ENCODE measurements around the gene KIZ. TPM values are rescaled to one million over a fixed set of nuclear protein-coding genes. Genes with fewer than 3 reads are reported as not detected.
A peak's percentile ranks its signal among the peaks of the same experiment; 100 is the strongest.

KIZ gene
- total RNA-seq, 1 donor from 2014 or later, result 60.0 TPM

DNA sequence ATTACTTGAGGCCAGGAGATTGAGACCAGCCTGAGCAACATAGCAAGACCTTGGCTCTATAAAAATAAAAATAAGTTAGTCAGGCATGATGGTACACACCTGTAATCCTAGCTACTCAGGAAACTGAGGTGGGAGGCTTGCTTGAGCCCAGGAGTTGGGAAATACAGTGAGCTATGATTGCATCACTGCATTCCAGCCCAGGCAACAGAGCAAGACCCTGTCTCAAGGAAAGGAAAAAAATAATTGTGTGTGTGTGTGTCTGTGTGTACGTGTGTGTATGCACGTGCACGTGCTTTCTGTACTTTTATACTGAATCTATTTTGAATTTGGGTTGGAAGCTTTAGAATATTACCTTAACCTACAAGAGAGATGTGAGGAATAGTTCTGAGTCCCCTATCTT lies 58.9 kb downstream of the KIZ start:
- no peak overlapping the region for H2AFZ ChIP-seq (replicated peaks)
- H3F3A ChIP-seq (ENCODE audit: low read depth), result peaks cover 19% of the 10 kb centered on the region
- H3K79me2 ChIP-seq (ENCODE audit: low read depth), result no peaks in the 10 kb centered on the region
- H3K4me1 ChIP-seq, result peaks cover 45% of the 10 kb centered on the region
- H3K36me3 Mint-ChIP-seq, result peaks cover 2% of the 10 kb centered on the region
- no peak overlapping the region for H3K4me3 ChIP-seq
- H3K9me3 Mint-ChIP-seq, result peaks cover 3% of the 10 kb centered on the region
- no peaks in the 10 kb centered on the region for H4K20me1 ChIP-seq (ENCODE audit: low read depth)
- H3K4me3 Mint-ChIP-seq, result no peak overlapping the region
- no peak overlapping the region for H3K27ac ChIP-seq
- no peaks in the 10 kb centered on the region for H3K9me3 ChIP-seq (ENCODE audit: low read depth)
- H3K27me3 Mint-ChIP-seq (ENCODE audit: insufficient read depth, low read depth), result no peaks in the 10 kb centered on the region
- no peak overlapping the region for H3K9ac ChIP-seq
- peaks cover under 1% of the 10 kb centered on the region for H3K36me3 ChIP-seq
- no peak for DNase-seq (ENCODE audit: low spot score)
- no peak overlapping the region for H3K27ac Mint-ChIP-seq
- no peak for TF ChIP-seq EZH2phosphoT487 (IDR thresholded peaks at IDR 0.05)
- TF ChIP-seq, protein P1, sequence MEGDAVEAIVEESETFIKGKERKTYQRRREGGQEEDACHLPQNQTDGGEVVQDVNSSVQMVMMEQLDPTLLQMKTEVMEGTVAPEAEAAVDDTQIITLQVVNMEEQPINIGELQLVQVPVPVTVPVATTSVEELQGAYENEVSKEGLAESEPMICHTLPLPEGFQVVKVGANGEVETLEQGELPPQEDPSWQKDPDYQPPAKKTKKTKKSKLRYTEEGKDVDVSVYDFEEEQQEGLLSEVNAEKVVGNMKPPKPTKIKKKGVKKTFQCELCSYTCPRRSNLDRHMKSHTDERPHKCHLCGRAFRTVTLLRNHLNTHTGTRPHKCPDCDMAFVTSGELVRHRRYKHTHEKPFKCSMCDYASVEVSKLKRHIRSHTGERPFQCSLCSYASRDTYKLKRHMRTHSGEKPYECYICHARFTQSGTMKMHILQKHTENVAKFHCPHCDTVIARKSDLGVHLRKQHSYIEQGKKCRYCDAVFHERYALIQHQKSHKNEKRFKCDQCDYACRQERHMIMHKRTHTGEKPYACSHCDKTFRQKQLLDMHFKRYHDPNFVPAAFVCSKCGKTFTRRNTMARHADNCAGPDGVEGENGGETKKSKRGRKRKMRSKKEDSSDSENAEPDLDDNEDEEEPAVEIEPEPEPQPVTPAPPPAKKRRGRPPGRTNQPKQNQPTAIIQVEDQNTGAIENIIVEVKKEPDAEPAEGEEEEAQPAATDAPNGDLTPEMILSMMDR (IDR thresholded peaks at IDR 0.05), result no peak
- TF ChIP-seq EZH2 (IDR thresholded peaks at IDR 0.05), result no peak
- peaks cover 6% of the 10 kb centered on the region for H3K4me1 Mint-ChIP-seq
- H3K27me3 ChIP-seq, result no peaks in the 10 kb centered on the region
- no peak overlapping the region for H3K4me2 ChIP-seq

DNA sequence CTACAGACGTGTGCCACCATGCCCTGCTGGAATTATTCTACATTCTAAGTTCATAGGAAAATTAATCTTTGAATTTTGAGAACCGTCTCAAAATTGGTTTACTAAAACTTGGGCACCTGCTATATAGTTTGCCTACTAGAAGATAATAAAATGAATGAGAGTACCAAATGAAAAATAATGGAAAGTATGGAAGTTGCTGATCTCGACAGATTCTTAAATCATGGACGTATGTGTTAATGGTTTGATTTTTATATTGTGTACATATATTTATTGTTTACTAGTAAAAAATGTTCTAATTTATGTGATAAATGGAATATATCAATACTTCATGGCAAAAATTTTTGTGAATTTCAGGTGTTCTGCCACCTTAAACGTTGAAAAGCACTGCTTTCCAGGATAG lies 60.0 kb downstream of the KIZ start:
- H3K79me2 ChIP-seq (ENCODE audit: low read depth), result no peaks in the 10 kb centered on the region
- no peak overlapping the region for H2AFZ ChIP-seq (replicated peaks)
- peaks cover 3% of the 10 kb centered on the region for H3K9me3 Mint-ChIP-seq
- H3K9ac ChIP-seq, result no peak overlapping the region
- no peak overlapping the region for H3K4me3 ChIP-seq
- H3F3A ChIP-seq (ENCODE audit: low read depth), result peaks cover 29% of the 10 kb centered on the region
- no peaks in the 10 kb centered on the region for H3K27me3 ChIP-seq
- no peak for DNase-seq (ENCODE audit: low spot score)
- no peak overlapping the region for H3K27ac Mint-ChIP-seq
- no peaks in the 10 kb centered on the region for H3K9me3 ChIP-seq (ENCODE audit: low read depth)
- H3K4me1 Mint-ChIP-seq, result peaks cover 16% of the 10 kb centered on the region
- H3K4me1 ChIP-seq, result peaks cover 44% of the 10 kb centered on the region
- H3K27me3 Mint-ChIP-seq (ENCODE audit: insufficient read depth, low read depth), result peaks cover under 1% of the 10 kb centered on the region
- no peak overlapping the region for H3K4me2 ChIP-seq
- H4K20me1 ChIP-seq (ENCODE audit: low read depth), result no peaks in the 10 kb centered on the region
- no peak overlapping the region for H3K27ac ChIP-seq
- TF ChIP-seq EZH2phosphoT487 (IDR thresholded peaks at IDR 0.05) (no peak), EZH2 (IDR thresholded peaks at IDR 0.05) (no peak)
- TF ChIP-seq, protein P1 (IDR thresholded peaks at IDR 0.05), result no peak
- H3K4me3 Mint-ChIP-seq, result no peak overlapping the region
- H3K36me3 ChIP-seq, result no peaks in the 10 kb centered on the region
- peaks cover 2% of the 10 kb centered on the region for H3K36me3 Mint-ChIP-seq

- Mint-ChIP-seq H3K36me3 (peaks cover 2% of the 10 kb centered on the region), H3K4me1 (peaks cover 41% of the 10 kb centered on the region), H3K9me3 (peaks cover 3% of the 10 kb centered on the region), H3K4me3 (peak overlapping the region; percentile 41), H3K27me3 (ENCODE audit: insufficient read depth, low read depth) (peaks cover 7% of the 10 kb centered on the region), H3K27ac (no peak overlapping the region)
- peak overlapping the region; percentile 100 for H3K27ac ChIP-seq
- H4K20me1 ChIP-seq (ENCODE audit: low read depth), result no peaks in the 10 kb centered on the region
- peak overlapping the region; percentile 57 for H3K4me3 ChIP-seq
- peaks cover 70% of the 10 kb centered on the region for H3K4me1 ChIP-seq
- TF ChIP-seq EZH2phosphoT487 (IDR thresholded peaks at IDR 0.05), result peak; percentile 52
- TF ChIP-seq, protein P1 (IDR thresholded peaks at IDR 0.05), result no peak
- TF ChIP-seq EZH2 (IDR thresholded peaks at IDR 0.05), result no peak
- peak; percentile 95 for DNase-seq (ENCODE audit: low spot score)
- H3K9me3 ChIP-seq (ENCODE audit: low read depth), result no peaks in the 10 kb centered on the region
- H3F3A ChIP-seq (ENCODE audit: low read depth), result peaks cover 55% of the 10 kb centered on the region
- no peak overlapping the region for H3K9ac ChIP-seq
- H3K36me3 ChIP-seq, result no peaks in the 10 kb centered on the region
- H3K4me2 ChIP-seq, result peak overlapping the region; percentile 99
- no peaks in the 10 kb centered on the region for H3K27me3 ChIP-seq
- H2AFZ ChIP-seq (replicated peaks), result no peak overlapping the region
- peaks cover 8% of the 10 kb centered on the region for H3K79me2 ChIP-seq (ENCODE audit: low read depth)
Measured at GRCh38 chr20:21189761-21190523, 64.1 kb downstream of the KIZ start.
